Cortex of kidney (tissue), 1 donor: ENCODE results near the gene IMMT.

ENCODE experiments used
- DNase-seq: peaks from one replicate; lab custom pipeline; 2025; lab: John Stamatoyannopoulos, UW

IMMT gene

DNA sequence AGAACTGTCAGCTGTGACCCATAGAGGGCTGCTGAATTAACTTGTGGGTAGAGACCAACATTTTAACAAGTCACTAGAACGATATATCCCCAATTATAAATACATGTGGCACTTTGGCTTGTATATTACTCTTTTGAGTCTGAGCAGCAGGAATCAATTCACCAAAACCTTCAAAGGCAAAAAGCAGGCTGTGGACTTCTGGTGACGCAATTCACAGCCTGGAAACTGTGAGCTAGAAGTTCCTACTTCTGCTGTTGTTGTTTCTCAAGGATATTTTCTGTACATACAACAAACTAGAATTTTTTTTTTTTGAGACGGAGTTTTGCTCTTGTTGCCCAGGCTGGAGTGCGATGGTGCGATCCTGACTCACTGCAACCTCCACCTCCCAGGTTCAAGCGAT, 52.0 kb downstream of the IMMT start:
- DNase-seq, result no peak

DNA sequence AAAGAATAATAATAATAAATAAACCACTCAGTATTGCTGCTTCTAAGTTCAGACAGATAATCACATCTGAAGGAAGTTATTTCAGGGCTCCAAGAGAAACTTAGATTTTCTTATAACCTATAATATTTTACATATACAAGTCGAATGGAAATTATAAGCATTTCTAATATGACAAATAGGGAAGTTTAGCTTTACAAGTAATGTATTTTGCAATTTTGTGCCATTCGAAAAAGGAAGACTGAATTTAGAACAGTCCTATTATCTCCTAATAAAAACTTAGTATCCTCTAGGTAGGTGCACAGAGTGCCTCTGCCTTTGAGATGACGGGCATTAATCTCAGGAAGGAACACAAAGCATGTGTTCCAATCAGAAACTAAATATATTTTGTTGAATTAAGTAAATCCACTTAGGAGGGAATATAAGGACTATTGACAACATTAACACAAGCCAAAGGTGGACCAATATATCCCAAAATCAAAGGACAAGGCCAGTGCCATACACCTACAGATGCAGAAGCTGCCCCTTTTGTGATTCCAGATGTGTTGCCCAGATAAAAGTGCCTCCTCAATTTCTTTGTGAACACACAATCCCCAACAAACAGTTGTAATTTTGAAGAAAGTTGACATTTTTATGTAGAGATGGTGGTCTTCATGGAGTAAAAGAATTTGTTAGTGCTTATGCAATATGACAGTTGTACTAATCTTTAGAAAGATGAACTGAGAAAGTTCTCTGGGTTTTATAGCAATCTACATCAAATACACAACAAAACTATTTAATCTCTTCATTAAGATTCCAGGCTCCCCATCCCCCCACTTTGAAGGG, 52.6 kb downstream of the IMMT start:
- DNase-seq, result no peak

- no peak for DNase-seq
Measured at GRCh38 chr2:86140969-86141392, 54.3 kb downstream of the IMMT start.

GRCh38 chr2:86139981-86140380, 55.3 kb downstream of the IMMT start:
- no peak for DNase-seq

DNA sequence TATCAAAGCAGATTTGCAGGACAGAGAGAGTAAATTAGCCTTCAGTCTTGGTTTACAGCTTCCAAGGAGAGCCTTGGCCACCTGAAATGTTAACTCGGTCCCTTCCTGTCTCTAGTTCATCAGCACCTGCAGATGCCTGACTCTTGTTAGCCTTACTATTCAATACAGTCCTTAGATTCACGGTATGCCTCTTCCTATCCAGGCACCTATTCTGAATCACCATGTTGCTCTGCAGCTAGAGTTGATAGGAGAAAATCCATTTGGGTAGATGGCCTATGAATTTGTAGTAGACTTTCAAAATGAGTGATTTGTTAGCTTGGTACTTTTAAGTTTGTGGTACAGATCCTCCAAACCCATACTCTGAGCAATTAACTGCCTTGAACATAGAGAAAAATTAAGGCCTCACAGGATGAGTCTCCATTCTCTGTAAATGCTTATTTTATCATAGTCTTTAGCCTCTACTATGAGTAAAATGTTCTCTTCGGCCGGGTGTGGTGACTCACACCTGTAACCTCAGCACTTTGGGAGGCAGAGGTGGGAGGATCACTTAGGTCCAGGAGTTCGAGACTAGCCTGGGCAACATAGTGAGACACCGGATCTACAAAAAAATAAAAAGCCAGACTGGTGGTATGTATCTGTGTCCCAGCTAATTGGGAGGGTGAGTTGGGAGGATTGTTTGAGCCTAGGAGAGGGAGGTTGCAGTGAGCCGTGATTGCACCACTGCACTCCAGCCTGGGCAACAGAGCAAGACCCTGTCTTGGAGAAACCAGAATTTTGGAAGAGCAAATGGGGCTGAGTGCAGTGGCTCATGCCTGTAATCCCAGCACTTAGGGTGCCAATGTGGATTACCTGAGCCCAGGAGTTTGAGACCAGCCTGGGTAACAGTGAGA, 56.3 kb downstream of the IMMT start:
- no peak for DNase-seq

GRCh38 chr2:86136141-86136540, 59.1 kb downstream of the IMMT start:
- DNase-seq, result no peak

DNA sequence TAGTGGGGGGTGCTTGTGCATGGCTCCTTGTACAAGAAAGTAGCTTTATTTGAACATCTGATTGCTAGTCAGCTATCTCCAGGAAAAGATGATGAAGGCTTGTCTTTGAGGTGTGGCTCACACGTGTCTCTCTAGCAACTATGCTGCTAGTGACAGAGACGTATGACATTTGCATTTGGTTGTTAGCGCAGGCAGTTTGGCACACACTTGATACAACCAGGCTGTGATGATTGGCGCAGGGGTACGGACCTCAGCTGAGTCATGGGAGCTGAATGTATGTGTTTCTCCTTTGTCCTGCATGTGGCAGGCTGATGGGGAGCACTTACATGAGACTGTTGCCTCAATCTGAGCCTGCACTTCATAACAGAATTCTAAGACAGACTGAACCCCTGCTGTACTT, 59.6 kb downstream of the IMMT start:
- no peak for DNase-seq

DNA sequence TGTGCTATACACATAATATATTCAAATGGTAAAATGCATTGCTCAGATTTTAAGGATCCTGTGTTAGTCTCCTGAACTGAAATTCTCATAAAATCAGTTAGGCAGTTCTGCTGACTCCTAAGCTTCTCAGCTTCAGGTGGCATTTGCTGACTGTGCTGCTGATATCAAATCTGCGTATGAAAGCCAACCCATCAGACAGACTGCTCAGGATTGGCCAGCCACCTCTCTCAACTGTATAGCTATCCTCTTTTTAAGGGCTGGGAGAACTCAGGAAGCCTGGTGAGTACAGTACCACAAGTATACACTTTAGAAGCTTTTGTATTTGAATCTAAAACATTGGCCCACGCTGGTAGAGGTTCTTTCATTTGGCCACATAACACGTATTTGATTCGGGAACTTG, 60.6 kb downstream of the IMMT start:
- no peak for DNase-seq

DNA sequence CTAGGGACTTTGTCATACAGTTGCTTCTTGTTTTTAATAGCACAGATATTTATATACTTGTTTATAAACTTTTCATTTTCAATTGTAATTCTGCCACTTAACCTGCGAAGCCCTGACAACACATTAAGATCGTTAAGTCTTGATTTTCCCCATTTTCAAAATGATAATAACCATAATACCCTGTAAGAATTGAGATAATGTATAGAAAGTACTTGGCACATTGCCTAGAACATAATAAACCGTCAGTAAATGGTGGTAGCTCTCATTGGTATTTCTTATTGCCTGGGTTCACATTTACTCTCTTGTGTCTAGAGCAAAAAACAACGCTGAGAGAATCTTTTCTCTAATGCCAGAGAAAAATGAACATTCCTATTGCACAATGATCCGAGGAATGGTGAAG, 70.6 kb downstream of the IMMT start:
- DNase-seq, result no peak

GRCh38 chr2:86123328-86123925, 71.8 kb downstream of the IMMT start:
- DNase-seq, result no peak

GRCh38 chr2:86118130-86118529, 77.1 kb downstream of the IMMT start:
- DNase-seq, result no peak

DNA sequence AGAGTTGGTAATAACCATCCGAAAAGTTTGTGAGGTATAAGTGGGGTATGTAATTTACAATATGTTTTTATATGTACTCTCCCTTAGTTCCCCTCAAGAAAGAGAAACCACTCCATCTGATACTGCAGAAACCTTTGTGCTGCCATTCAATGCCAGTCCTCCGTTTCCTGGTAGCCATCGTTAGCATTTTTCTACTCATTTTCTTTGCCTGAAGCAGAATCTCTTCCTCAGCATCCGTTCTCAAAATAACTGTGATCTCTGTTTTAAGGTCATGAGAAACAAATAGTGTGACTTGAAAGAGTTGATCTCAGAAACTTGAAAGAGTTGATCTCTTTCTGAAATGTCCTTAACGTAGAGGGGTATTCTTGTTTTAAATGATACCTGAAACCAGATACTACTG, 88.2 kb downstream of the IMMT start:
- no peak for DNase-seq

- DNase-seq, result peak; percentile 35
Measured at GRCh38 chr2:86105969-86106945, 89.0 kb downstream of the IMMT start, which contains the start of gene PTCD3. Gene PTCD3 (plus strand): TSS chr2:86106235. CDS start chr2:86106248, 13 bp downstream.

GRCh38 chr2:86105252-86105968, 89.9 kb downstream of the IMMT start, which contains the start of gene POLR1A:
Gene POLR1A (minus strand): TSS chr2:86105886. CDS start chr2:86105776, 110 bp downstream.
- no peak for DNase-seq

- no peak for DNase-seq
Measured at GRCh38 chr2:86102157-86102556, 93.1 kb downstream of the IMMT start.

DNA sequence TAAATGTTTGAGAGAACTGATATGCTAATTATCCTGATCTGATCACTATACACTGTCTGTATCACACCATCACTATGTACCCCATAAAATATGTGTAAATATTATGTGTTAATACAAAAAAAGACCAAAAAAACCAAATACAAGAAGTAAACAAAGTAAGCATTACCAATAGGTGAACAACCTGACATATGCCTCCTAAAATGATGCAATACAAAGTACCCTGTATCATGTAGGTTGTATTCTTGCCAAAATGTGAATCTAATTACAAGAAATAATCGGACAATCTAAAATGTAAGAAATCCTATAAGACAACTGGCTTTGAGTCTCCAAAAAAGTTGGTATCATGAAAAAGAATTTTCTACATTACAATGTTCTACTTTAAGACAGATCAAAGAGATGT, 97.3 kb downstream of the IMMT start:
- DNase-seq, result no peak

GRCh38 chr2:86097114-86097896, 98.0 kb downstream of the IMMT start:
- no peak for DNase-seq

- DNase-seq, result no peak
Measured at GRCh38 chr2:86094229-86094628, 101.0 kb downstream of the IMMT start.
